Smooth muscle cell (in vitro differentiated cells): Measurements from ENCODE around the gene DCTN1. TPM values are rescaled to one million over a fixed set of nuclear protein-coding genes. Genes with fewer than 3 reads are reported as not detected.

ENCODE experiments used
- DNase-seq: peaks from one replicate; lab custom pipeline; 2025; ENCODE audit not compliant: unreplicated experiment; lab: John Stamatoyannopoulos, UW
- H2AFZ ChIP-seq: fragments of 200-600 bp; sonication (generic); 2 replicates; pipeline ENCODE4 v1.6.0; 2016; ENCODE audit warnings: antibody characterized with exemption, low read depth, mild to moderate bottlenecking
- H3F3A ChIP-seq: fragments of 200-600 bp; sonication (generic); 2 replicates; pipeline ENCODE4 v1.6.0; 2017; ENCODE audit warnings: antibody characterized with exemption, low read depth
- H3K27ac ChIP-seq: fragments of 200-600 bp; sonication (generic); 2 replicates; pipeline ENCODE4 v1.5.1; 2016; ENCODE audit warnings: low read depth, mild to moderate bottlenecking
- H3K27me3 ChIP-seq: fragments of 200-600 bp; sonication (generic); 2 replicates; pipeline ENCODE4 v1.6.1; 2016; ENCODE audit warnings: low read depth, mild to moderate bottlenecking
- H3K36me3 ChIP-seq: fragments of 200-600 bp; sonication (generic); 2 replicates; pipeline ENCODE4 v1.5.1; 2016; ENCODE audit warnings: low read depth
- H3K4me1 ChIP-seq: fragments of 200-600 bp; sonication (generic); 2 replicates; pipeline ENCODE4 v1.5.1; 2016; ENCODE audit warnings: low read depth
- H3K4me2 ChIP-seq: fragments of 200-600 bp; sonication (generic); 2 replicates; pipeline ENCODE4 v1.6.0; 2016; ENCODE audit warnings: mild to moderate bottlenecking
- H3K4me3 ChIP-seq: fragments of 200-600 bp; sonication (generic); 2 replicates; pipeline ENCODE4 v1.5.1; 2016; ENCODE audit warnings: mild to moderate bottlenecking
- H3K79me2 ChIP-seq: fragments of 200-600 bp; sonication (generic); 2 replicates; pipeline ENCODE4 v1.6.0; 2016; ENCODE audit warnings: low read depth, mild to moderate bottlenecking
- H3K9ac ChIP-seq: fragments of 200-600 bp; sonication (generic); 2 replicates; pipeline ENCODE4 v1.6.0; 2016; ENCODE audit warnings: low read depth
- H3K9me3 ChIP-seq: fragments of 200-600 bp; sonication (generic); replicated peaks from 2 replicates; pipeline ENCODE4 v1.5.1; 2016; ENCODE audit warnings: low read depth
- H4K20me1 ChIP-seq: fragments of 200-600 bp; sonication (generic); 2 replicates; pipeline ENCODE4 v1.6.0; 2016; ENCODE audit warnings: low read depth
- CTCF ChIP-seq: fragments of 200-600 bp; sonication (generic); IDR thresholded peaks from 2 replicates; pipeline ENCODE4 v1.5.1; 2017; ENCODE audit warnings: borderline replicate concordance, mild to moderate bottlenecking, antibody characterized with exemption; ENCODE audit not compliant: insufficient read depth, poor library complexity, severe bottlenecking
- WGBS: methylation state at CpG from one replicate; pipeline ENCODE4 v1.1.7; 2016; ENCODE audit warnings: low lambda C conversion rate; 5-methylcytosine and 5-hydroxymethylcytosine counted together
- polyA plus RNA-seq: library from polyadenylated mRNA; unstranded; fragments of >200 nt; fragmentation: Nextera tagmentation; extraction: Ambion mirVana; gene quantifications from 2 replicates; pipeline ENCODE4 v1.2.1, GENCODE V29; 2016
- total RNA-seq: library from RNA; depleted of rRNA; stranded (reverse); fragments of >200 nt; gene quantifications from 2 replicates; pipeline ENCODE4 v1.2.3, GENCODE V29; 2014

The DCTN1 gene
- total and polyA plus RNA-seq, 2 experiments from 2014 or later = 65.8 to 105 TPM

- no peak overlapping the region for H3K27ac ChIP-seq
- no peak overlapping the region for H2AFZ ChIP-seq
- no peak for DNase-seq
- H3K27me3 ChIP-seq = peaks cover 4% of the 10 kb centered on the region
- no peak overlapping the region for H3K9ac ChIP-seq
- no peak overlapping the region for H3K4me3 ChIP-seq
- H3F3A ChIP-seq = no peaks in the 10 kb centered on the region
- peaks cover 5% of the 10 kb centered on the region for H3K4me1 ChIP-seq
- no peak for TF ChIP-seq CTCF
- H3K9me3 ChIP-seq = no peaks in the 10 kb centered on the region
- H3K79me2 ChIP-seq = no peaks in the 10 kb centered on the region
- WGBS = 70% methylated on average over 3 of the region's 3 CpGs
- no peaks in the 10 kb centered on the region for H4K20me1 ChIP-seq
- H3K4me2 ChIP-seq = no peak overlapping the region
- H3K36me3 ChIP-seq = no peaks in the 10 kb centered on the region
Measured at GRCh38 chr2:74416778-74417177, 36.7 kb upstream of the DCTN1 start.

GRCh38 chr2:74415762-74416395, 35.8 kb upstream of the DCTN1 start:
- Histone ChIP-seq H3K9ac (no peak overlapping the region), H3K9me3 (no peaks in the 10 kb centered on the region), H2AFZ (no peak overlapping the region), H3K4me1 (peaks cover 1% of the 10 kb centered on the region), H3K27ac (no peak overlapping the region), H3F3A (no peaks in the 10 kb centered on the region), H3K36me3 (no peaks in the 10 kb centered on the region), H3K27me3 (peaks cover 4% of the 10 kb centered on the region), H3K4me3 (no peak overlapping the region), H4K20me1 (no peaks in the 10 kb centered on the region), H3K79me2 (no peaks in the 10 kb centered on the region), H3K4me2 (no peak overlapping the region)
- no peak for TF ChIP-seq CTCF
- no peak for DNase-seq
- 93% methylated on average over 35 of the region's 35 CpGs for WGBS

GRCh38 chr2:74414881-74415761, 35.0 kb upstream of the DCTN1 start:
- no peaks in the 10 kb centered on the region for H3K36me3 ChIP-seq
- H4K20me1 ChIP-seq = no peaks in the 10 kb centered on the region
- no peak overlapping the region for H2AFZ ChIP-seq
- no peaks in the 10 kb centered on the region for H3F3A ChIP-seq
- no peaks in the 10 kb centered on the region for H3K79me2 ChIP-seq
- H3K4me3 ChIP-seq = no peak overlapping the region
- H3K4me2 ChIP-seq = no peak overlapping the region
- no peak for DNase-seq
- WGBS = 95% methylated on average over 60 of the region's 66 CpGs
- peaks cover 3% of the 10 kb centered on the region for H3K27me3 ChIP-seq
- no peak overlapping the region for H3K9ac ChIP-seq
- no peaks in the 10 kb centered on the region for H3K4me1 ChIP-seq
- TF ChIP-seq CTCF = no peak
- no peak overlapping the region for H3K27ac ChIP-seq
- no peaks in the 10 kb centered on the region for H3K9me3 ChIP-seq
